Vagina (tissue), 2 donors: ENCODE data around the gene IL1R2. TPM values are rescaled to one million over a fixed set of nuclear protein-coding genes. Genes with fewer than 3 reads are reported as not detected.

Source experiments
- DNase-seq, 2 donors: peaks; one replicate each; pipeline ENCODE4 v3.0.0-alpha.2; 2017; ENCODE audit errors: extremely low spot score in 2 of 2
- H3K27ac ChIP-seq: fragments of 200-600 bp; sonication (generic); one replicate; pipeline ENCODE4 v1.5.1; 2019
- H3K27me3 ChIP-seq: fragments of 200-600 bp; sonication (generic); one replicate; pipeline ENCODE4 v1.5.1; 2019
- H3K36me3 ChIP-seq, 2 donors: fragments of 200-600 bp; sonication (generic); one replicate each; pipeline ENCODE4 v1.5.1; 2017 to 2019
- H3K4me1 ChIP-seq: fragments of 200-600 bp; sonication (generic); one replicate; pipeline ENCODE4 v1.5.1; 2019
- H3K4me3 ChIP-seq, 2 donors: fragments of 200-600 bp; sonication (generic); 1 replicate in 1 of 2; 2 replicates in 1 of 2; pipeline ENCODE4 v1.5.1; 2016 to 2019
- H3K9me3 ChIP-seq: fragments of 200-600 bp; sonication (generic); one replicate; pipeline ENCODE4 v1.5.1; 2019
- POLR2A ChIP-seq, 2 donors: fragments of 450-650 bp; IDR thresholded peaks; one replicate each; pipeline ENCODE4 v1.6.1; 2017; ENCODE audit warnings: antibody characterized with exemption in 2 of 2, mild to moderate bottlenecking in 2 of 2, moderate library complexity in 2 of 2
- POLR2AphosphoS5 ChIP-seq, 2 donors: sonication (generic); formaldehyde crosslinking; IDR thresholded peaks; one replicate each; pipeline ENCODE4 v1.9.0; 2017; ENCODE audit warnings: antibody characterized with exemption in 2 of 2, mild to moderate bottlenecking in 2 of 2, low read depth in 1 of 2; ENCODE audit not compliant: insufficient read depth in 1 of 2
- intact Hi-C: fragments of 100-400 bp; cut with DNase I; formaldehyde crosslinking; loops from one replicate; pipeline ENCODE4 v1.15.1; 2023
- total RNA-seq: library from RNA; depleted of rRNA; stranded (reverse); fragments of >200 nt; gene quantifications from one replicate; pipeline ENCODE4 v1.2.3, GENCODE V29; 2016
- TF ChIP-seq, protein P1 (sequence below), 3 experiments: fragments of 450-650 bp in 2 of 3; fragments of 200-600 bp in 1 of 3; sonication (generic) in 1 of 3; IDR thresholded peaks; one replicate each; pipeline ENCODE4 v1.5.1; 2017 to 2019; ENCODE audit warnings: antibody characterized with exemption in 3 of 3, mild to moderate bottlenecking in 2 of 3, moderate library complexity in 2 of 3

The IL1R2 gene
- total RNA-seq, 1 donor from 2014 or later, result 63.3 TPM

DNA sequence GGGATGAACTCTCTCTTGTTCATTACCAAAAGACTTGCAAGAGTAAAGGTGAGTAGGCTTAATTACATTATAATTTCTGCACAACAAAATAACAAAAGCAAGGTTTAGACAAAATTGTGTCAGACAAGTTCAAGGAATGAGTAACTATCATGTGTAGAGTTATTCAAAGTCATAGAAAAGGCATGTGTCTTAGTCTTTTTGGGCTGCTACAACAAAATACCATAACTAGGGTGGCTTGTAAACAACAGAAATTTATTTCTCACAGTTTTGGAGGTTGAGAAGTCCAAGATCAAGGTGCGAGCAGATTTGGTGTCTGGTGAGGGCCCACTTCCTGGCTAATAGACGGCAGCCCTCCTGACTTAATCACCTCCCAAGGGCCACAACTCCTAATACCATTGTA lies 37.6 kb downstream of the IL1R2 start:
- peaks cover 39% of the 10 kb centered on the region for H3K4me1 ChIP-seq
- intact Hi-C loops, result no loop called here
- DNase-seq, result no peak
- H3K4me3 ChIP-seq, result no peak overlapping the region
- no peaks in the 10 kb centered on the region for H3K36me3 ChIP-seq
- H3K27ac ChIP-seq, result peak overlapping the region; percentile 51
- TF ChIP-seq, protein P1, sequence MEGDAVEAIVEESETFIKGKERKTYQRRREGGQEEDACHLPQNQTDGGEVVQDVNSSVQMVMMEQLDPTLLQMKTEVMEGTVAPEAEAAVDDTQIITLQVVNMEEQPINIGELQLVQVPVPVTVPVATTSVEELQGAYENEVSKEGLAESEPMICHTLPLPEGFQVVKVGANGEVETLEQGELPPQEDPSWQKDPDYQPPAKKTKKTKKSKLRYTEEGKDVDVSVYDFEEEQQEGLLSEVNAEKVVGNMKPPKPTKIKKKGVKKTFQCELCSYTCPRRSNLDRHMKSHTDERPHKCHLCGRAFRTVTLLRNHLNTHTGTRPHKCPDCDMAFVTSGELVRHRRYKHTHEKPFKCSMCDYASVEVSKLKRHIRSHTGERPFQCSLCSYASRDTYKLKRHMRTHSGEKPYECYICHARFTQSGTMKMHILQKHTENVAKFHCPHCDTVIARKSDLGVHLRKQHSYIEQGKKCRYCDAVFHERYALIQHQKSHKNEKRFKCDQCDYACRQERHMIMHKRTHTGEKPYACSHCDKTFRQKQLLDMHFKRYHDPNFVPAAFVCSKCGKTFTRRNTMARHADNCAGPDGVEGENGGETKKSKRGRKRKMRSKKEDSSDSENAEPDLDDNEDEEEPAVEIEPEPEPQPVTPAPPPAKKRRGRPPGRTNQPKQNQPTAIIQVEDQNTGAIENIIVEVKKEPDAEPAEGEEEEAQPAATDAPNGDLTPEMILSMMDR (IDR thresholded peaks at IDR 0.05), result no peak
- TF ChIP-seq POLR2A (IDR thresholded peaks at IDR 0.05) (no peak), POLR2AphosphoS5 (IDR thresholded peaks at IDR 0.05; ENCODE audit: insufficient read depth in 1 of 2, low read depth in 1 of 2) (no peak)
- H3K27me3 ChIP-seq, result no peaks in the 10 kb centered on the region
- no peaks in the 10 kb centered on the region for H3K9me3 ChIP-seq

DNA sequence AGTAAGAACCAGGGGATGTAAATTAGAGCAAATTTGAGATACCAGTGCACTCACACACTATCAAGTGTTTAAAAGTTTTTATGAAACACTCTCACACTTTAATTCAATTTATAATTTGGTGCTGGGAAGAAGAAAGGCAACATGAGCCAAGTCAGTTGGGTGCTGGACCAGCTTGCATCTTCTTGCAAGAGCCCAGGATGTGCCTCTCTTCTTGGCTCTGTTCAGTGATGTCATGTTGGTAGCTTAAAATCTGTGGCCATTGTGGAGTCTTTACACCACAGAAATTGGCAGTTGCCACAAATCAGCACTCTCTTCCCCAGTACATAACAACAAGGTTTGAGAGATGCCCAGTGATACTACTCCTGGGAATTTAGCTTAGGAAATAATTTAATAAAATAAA lies 38.2 kb downstream of the IL1R2 start:
- no peak overlapping the region for H3K4me3 ChIP-seq
- no peaks in the 10 kb centered on the region for H3K36me3 ChIP-seq
- no peaks in the 10 kb centered on the region for H3K27me3 ChIP-seq
- H3K4me1 ChIP-seq, result peaks cover 43% of the 10 kb centered on the region
- TF ChIP-seq, protein P1 (IDR thresholded peaks at IDR 0.05), result no peak
- TF ChIP-seq POLR2AphosphoS5 (IDR thresholded peaks at IDR 0.05; ENCODE audit: insufficient read depth in 1 of 2, low read depth in 1 of 2), result no peak
- no peak for TF ChIP-seq POLR2A (IDR thresholded peaks at IDR 0.05)
- H3K27ac ChIP-seq, result no peak overlapping the region
- no peak for DNase-seq
- intact Hi-C loops, result no loop called here
- H3K9me3 ChIP-seq, result no peaks in the 10 kb centered on the region

DNA sequence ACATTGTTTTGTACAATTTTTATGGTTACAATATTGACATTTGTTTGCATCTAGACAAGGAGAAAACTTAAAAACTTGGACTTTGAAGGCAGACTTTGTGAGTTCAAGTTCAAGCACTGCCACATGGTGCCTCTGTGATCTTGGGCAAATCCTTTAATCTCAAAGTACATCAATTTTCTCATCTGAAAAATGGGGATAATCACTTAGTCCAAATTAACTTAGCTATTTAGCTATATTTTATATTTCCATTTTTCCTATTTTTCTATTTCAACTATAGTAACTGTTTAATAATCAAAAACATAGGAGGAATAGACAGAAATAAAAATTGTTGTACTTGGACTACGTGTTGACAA lies 38.7 kb downstream of the IL1R2 start:
- no peak overlapping the region for H3K4me3 ChIP-seq
- H3K9me3 ChIP-seq, result no peaks in the 10 kb centered on the region
- intact Hi-C loops, result no loop called here
- TF ChIP-seq POLR2A (IDR thresholded peaks at IDR 0.05) (no peak), POLR2AphosphoS5 (IDR thresholded peaks at IDR 0.05; ENCODE audit: insufficient read depth in 1 of 2, low read depth in 1 of 2) (no peak)
- TF ChIP-seq, protein P1 (IDR thresholded peaks at IDR 0.05), result no peak
- H3K27ac ChIP-seq, result no peak overlapping the region
- peaks cover 49% of the 10 kb centered on the region for H3K4me1 ChIP-seq
- no peaks in the 10 kb centered on the region for H3K36me3 ChIP-seq
- H3K27me3 ChIP-seq, result no peaks in the 10 kb centered on the region
- DNase-seq, result no peak

DNA sequence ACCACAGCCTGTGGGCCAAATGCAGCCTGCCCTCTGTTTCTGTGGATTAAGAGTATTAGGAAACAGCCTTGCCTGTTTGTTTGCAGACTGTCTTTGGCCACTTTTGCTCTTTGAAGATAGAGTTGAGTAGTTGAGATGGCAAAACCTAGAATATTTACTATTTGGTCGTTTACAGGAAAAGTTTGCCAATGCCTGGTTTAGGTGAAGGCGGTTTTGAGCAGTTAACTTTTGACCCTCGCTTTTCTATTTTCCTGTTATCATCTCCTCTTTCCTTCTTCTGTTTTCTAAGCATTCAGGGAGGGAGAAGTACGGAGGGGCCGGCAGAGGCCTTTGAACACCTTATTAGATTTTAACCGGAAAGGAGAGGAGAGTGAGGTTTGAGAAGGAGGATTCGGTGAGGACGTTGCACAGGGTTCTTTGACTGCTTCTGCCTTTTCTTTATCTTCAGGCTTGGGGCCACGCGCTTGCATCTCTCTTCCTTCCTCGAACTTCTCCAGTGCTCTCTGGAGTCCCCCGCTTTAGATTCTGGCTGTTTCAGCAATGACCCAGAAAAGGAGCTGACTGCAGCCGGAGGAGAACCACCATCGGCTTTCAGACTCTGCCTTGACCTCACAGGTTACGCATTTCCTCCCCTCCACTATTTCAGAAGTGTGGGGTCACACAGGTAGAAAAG lies 39.2 kb downstream of the IL1R2 start:
- no peaks in the 10 kb centered on the region for H3K36me3 ChIP-seq
- H3K4me1 ChIP-seq, result peaks cover 54% of the 10 kb centered on the region
- no peak overlapping the region for H3K27ac ChIP-seq
- no peak overlapping the region for H3K4me3 ChIP-seq
- intact Hi-C loops, result no loop called here
- H3K9me3 ChIP-seq, result no peaks in the 10 kb centered on the region
- no peaks in the 10 kb centered on the region for H3K27me3 ChIP-seq
- TF ChIP-seq, protein P1 (IDR thresholded peaks at IDR 0.05), result no peak
- TF ChIP-seq POLR2AphosphoS5 (IDR thresholded peaks at IDR 0.05; ENCODE audit: insufficient read depth in 1 of 2, low read depth in 1 of 2), result no peak
- no peak for TF ChIP-seq POLR2A (IDR thresholded peaks at IDR 0.05)
- no peak for DNase-seq

DNA sequence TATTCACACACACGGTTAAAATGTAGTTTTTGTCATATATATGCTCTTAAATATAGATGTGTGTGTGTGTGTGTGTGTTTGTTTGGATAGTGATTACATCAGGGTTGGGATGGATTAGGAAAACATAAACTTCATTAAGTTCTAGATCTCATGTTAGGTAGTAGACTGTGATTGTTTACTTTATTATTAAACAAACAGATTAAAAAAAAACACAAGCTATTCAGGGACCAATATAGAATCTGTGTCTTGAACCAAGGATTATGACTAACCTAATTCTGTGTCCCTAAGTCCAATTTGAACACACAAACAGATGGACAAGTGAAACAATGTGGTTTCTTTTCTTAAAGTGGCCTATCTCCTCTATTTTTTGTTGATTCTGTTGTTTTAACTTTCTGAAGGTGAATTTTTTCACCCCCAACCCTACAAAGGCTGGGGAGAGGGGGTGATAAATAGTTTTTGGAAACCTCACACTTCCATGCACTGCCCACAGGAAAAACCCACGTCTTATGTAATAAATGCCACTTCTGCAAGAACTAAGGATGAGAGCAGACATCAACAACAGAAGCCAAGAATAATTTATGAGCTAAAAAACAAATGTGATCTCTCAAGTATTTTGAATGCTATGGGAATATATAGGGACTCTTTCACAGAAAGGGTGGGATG lies 40.7 kb downstream of the IL1R2 start:
- Histone ChIP-seq H3K4me1 (peaks cover 59% of the 10 kb centered on the region), H3K4me3 (no peak overlapping the region), H3K36me3 (no peaks in the 10 kb centered on the region), H3K9me3 (no peaks in the 10 kb centered on the region), H3K27me3 (no peaks in the 10 kb centered on the region), H3K27ac (peak overlapping the region; percentile 83)
- TF ChIP-seq, protein P1 (IDR thresholded peaks at IDR 0.05), result no peak
- no peak for TF ChIP-seq POLR2AphosphoS5 (IDR thresholded peaks at IDR 0.05; ENCODE audit: insufficient read depth in 1 of 2, low read depth in 1 of 2)
- TF ChIP-seq POLR2A (IDR thresholded peaks at IDR 0.05), result no peak
- no peak for DNase-seq
- intact Hi-C loops, result no loop called here
